IMR-90 (cell line): ENCODE measurements around the gene ADGRL3. TPM values are rescaled to one million over a fixed set of nuclear protein-coding genes. Genes with fewer than 3 reads are reported as not detected.

Source experiments
- ATAC-seq: fragments of 200-7000 bp; cut with Tn5 transposase; 2 replicates; pipeline ENCODE4 v1.9.1; 2020; ENCODE audit warnings: low read depth, mild to moderate bottlenecking, moderate library complexity
- BruUV-seq: library from RNA; stranded (reverse); fragments of 400-500 nt; replicated peaks from 2 replicates; lab custom pipeline; 2021; lab: Mats Ljungman, UMichigan
- CTCF ChIA-PET: fragments of 300-600 bp; formaldehyde crosslinking; extraction: SDS; loops from one replicate; lab custom pipeline; 2021; ENCODE audit warnings: antibody characterized with exemption; lab: Yijun Ruan, JAX
- POLR2A ChIA-PET: fragments of 300-600 bp; sonication (Branson Sonifier 250); formaldehyde crosslinking; loops from one replicate; lab custom pipeline; 2022; ENCODE audit warnings: antibody characterized with exemption; ENCODE audit not compliant: unreplicated experiment; lab: Charles Lee
- DNase-seq: peaks from one replicate; pipeline ENCODE4 v3.0.0; 2013
- H2AFZ ChIP-seq: replicated peaks from 2 replicates; pipeline ENCODE3; 2013; ENCODE audit warnings: low read length, mild to moderate bottlenecking; ENCODE audit not compliant: poor library complexity
- H2AK5ac ChIP-seq: 2 replicates; pipeline ENCODE4 v1.6.1; 2013; ENCODE audit warnings: low read depth, low read length, inconsistent platforms
- H2AK9ac ChIP-seq: replicated peaks from 2 replicates; pipeline ENCODE3; 2013; ENCODE audit warnings: mild to moderate bottlenecking, low read depth, low read length, moderate library complexity; ENCODE audit not compliant: poor library complexity
- H2BK120ac ChIP-seq: 2 replicates; pipeline ENCODE4 v1.6.1; 2013; ENCODE audit warnings: low read depth, low read length, inconsistent platforms
- H2BK15ac ChIP-seq: 3 replicates; pipeline ENCODE4 v1.6.1; 2013; ENCODE audit warnings: low read depth, low read length, inconsistent platforms
- H2BK20ac ChIP-seq: 2 replicates; pipeline ENCODE4 v1.6.1; 2013; ENCODE audit warnings: low read depth, mild to moderate bottlenecking, inconsistent platforms, low read length, moderate library complexity
- H2BK5ac ChIP-seq: 2 replicates; pipeline ENCODE4 v1.6.1; 2013; ENCODE audit warnings: mild to moderate bottlenecking, low read depth, low read length, inconsistent platforms; ENCODE audit not compliant: poor library complexity, severe bottlenecking
- H3K14ac ChIP-seq: replicated peaks from 2 replicates; pipeline ENCODE4 v1.6.1; 2013; ENCODE audit warnings: low read depth, low read length, inconsistent platforms
- H3K18ac ChIP-seq: 2 replicates; pipeline ENCODE4 v1.6.1; 2013; ENCODE audit warnings: low read depth, low read length, control low read depth
- H3K23ac ChIP-seq: 2 replicates; pipeline ENCODE4 v1.6.1; 2013; ENCODE audit warnings: low read depth, low read length, inconsistent platforms
- H3K27ac ChIP-seq: 2 replicates; pipeline ENCODE4 v1.5.1; 2013; ENCODE audit warnings: mild to moderate bottlenecking, control low read depth, low read length; ENCODE audit not compliant: insufficient read depth
- H3K27me3 ChIP-seq: 2 replicates; pipeline ENCODE4 v1.6.1; 2013; ENCODE audit warnings: low read length; ENCODE audit not compliant: control insufficient read depth, insufficient read depth
- H3K36me3 ChIP-seq: 2 replicates; pipeline ENCODE4 v1.6.1; 2013; ENCODE audit warnings: low read length, mixed read lengths; ENCODE audit not compliant: control insufficient read depth, insufficient read depth
- H3K4ac ChIP-seq: 2 replicates; pipeline ENCODE4 v1.6.1; 2013; ENCODE audit warnings: low read depth, low read length, inconsistent platforms
- H3K4me1 ChIP-seq: 2 replicates; pipeline ENCODE4 v1.6.1; 2013; ENCODE audit warnings: low read length, mixed read lengths; ENCODE audit not compliant: control insufficient read depth, insufficient read depth
- H3K4me2 ChIP-seq: 2 replicates; pipeline ENCODE4 v1.6.1; 2013; ENCODE audit warnings: low read depth, mild to moderate bottlenecking, control low read depth, low read length, moderate library complexity
- H3K4me3 ChIP-seq: 2 replicates; pipeline ENCODE4 v1.5.1; 2013; ENCODE audit warnings: low read depth, mild to moderate bottlenecking, control low read depth, low read length, moderate library complexity; ENCODE audit not compliant: insufficient read depth
- H3K56ac ChIP-seq: 2 replicates; pipeline ENCODE4 v1.6.1; 2013; ENCODE audit warnings: low read length, inconsistent platforms; ENCODE audit not compliant: insufficient read depth; ENCODE audit errors: extremely low read depth
- H3K79me1 ChIP-seq, 2 experiments: 2 replicates each; pipeline ENCODE4 v1.6.1; 2013; ENCODE audit warnings: low read length in 2 of 2, inconsistent platforms in 1 of 2, low read depth in 1 of 2
- H3K9ac ChIP-seq: 2 replicates; pipeline ENCODE4 v1.6.1; 2013; ENCODE audit warnings: low read depth, low read length, control low read depth
- H3K9me1 ChIP-seq: 2 replicates; pipeline ENCODE4 v1.6.1; 2013; ENCODE audit warnings: low read length, inconsistent platforms; ENCODE audit not compliant: insufficient read depth
- H3K9me3 ChIP-seq: 2 replicates; pipeline ENCODE4 v1.6.1; 2013; ENCODE audit warnings: low read length; ENCODE audit not compliant: control insufficient read depth, insufficient read depth
- H4K20me1 ChIP-seq: 2 replicates; pipeline ENCODE4 v1.6.1; 2013; ENCODE audit warnings: low read length, inconsistent platforms; ENCODE audit not compliant: insufficient read depth
- H4K5ac ChIP-seq: 2 replicates; pipeline ENCODE4 v1.6.1; 2013; ENCODE audit warnings: mild to moderate bottlenecking, low read depth, low read length, control low read depth
- H4K8ac ChIP-seq, 2 experiments: 2 replicates each; pipeline ENCODE4 v1.6.1; 2013; ENCODE audit warnings: low read depth in 2 of 2, low read length in 2 of 2, control low read depth in 1 of 2, inconsistent platforms in 1 of 2
- H4K91ac ChIP-seq: 2 replicates; pipeline ENCODE4 v1.6.1; 2013; ENCODE audit warnings: low read depth, low read length, inconsistent platforms; ENCODE audit not compliant: insufficient read depth
- BHLHE40 ChIP-seq: fragments of 150-350 bp; IDR thresholded peaks from 2 replicates; pipeline ENCODE4 v1.6.1; 2016; ENCODE audit warnings: mild to moderate bottlenecking, low read depth, low read length
- CEBPB ChIP-seq: IDR thresholded peaks from 2 replicates; pipeline ENCODE4 v1.6.1; 2012; ENCODE audit warnings: low read depth, low read length, improper control_type of control experiment
- CHD1 ChIP-seq: IDR thresholded peaks from 2 replicates; pipeline ENCODE4 v1.6.1; 2012; ENCODE audit warnings: low read depth, low read length, improper control_type of control experiment
- CTCF ChIP-seq: conservative IDR thresholded peaks from 2 replicates; pipeline ENCODE4 v1.5.1; 2012; ENCODE audit warnings: mild to moderate bottlenecking, low read depth, low read length, improper control_type of control experiment
- ELK1 ChIP-seq: fragments of 150-350 bp; IDR thresholded peaks from 2 replicates; pipeline ENCODE4 v1.6.1; 2016; ENCODE audit warnings: low read depth, mild to moderate bottlenecking, low read length, moderate library complexity, borderline replicate concordance
- FOS ChIP-seq: fragments of 150-350 bp; IDR thresholded peaks from 2 replicates; pipeline ENCODE4 v1.6.1; 2016; ENCODE audit warnings: low read depth, low read length
- MAFK ChIP-seq: IDR thresholded peaks from 2 replicates; pipeline ENCODE4 v1.6.1; 2012; ENCODE audit warnings: low read depth, low read length, improper control_type of control experiment
- MAZ ChIP-seq: IDR thresholded peaks from 2 replicates; pipeline ENCODE4 v1.6.1; 2012; ENCODE audit warnings: low read depth, mild to moderate bottlenecking, low read length, improper control_type of control experiment, moderate library complexity, borderline replicate concordance
- MXI1 ChIP-seq: IDR thresholded peaks from 2 replicates; pipeline ENCODE4 v1.6.1; 2012; ENCODE audit warnings: low read depth, mild to moderate bottlenecking, low read length, moderate library complexity, borderline replicate concordance
- NFE2L2 ChIP-seq: fragments of 150-350 bp; IDR thresholded peaks from 2 replicates; pipeline ENCODE4 v1.6.1; 2016; ENCODE audit warnings: low read depth, mild to moderate bottlenecking, low read length
- POLR2A ChIP-seq: IDR thresholded peaks from 2 replicates; pipeline ENCODE4 v1.6.1; 2012; ENCODE audit warnings: mild to moderate bottlenecking, low read depth, low read length
- RCOR1 ChIP-seq: IDR thresholded peaks from 2 replicates; pipeline ENCODE4 v1.6.1; 2012; ENCODE audit warnings: mild to moderate bottlenecking, low read length, improper control_type of control experiment; ENCODE audit not compliant: insufficient replicate concordance
- RFX5 ChIP-seq: IDR thresholded peaks from 2 replicates; pipeline ENCODE4 v1.8.0; 2012; ENCODE audit warnings: low read depth, mild to moderate bottlenecking, low read length, moderate library complexity
- SMC3 ChIP-seq: fragments of 150-350 bp; IDR thresholded peaks from 2 replicates; pipeline ENCODE4 v1.6.1; 2016; ENCODE audit warnings: low read depth, mild to moderate bottlenecking, antibody characterized with exemption, low read length, moderate library complexity
- USF2 ChIP-seq: fragments of 150-350 bp; IDR thresholded peaks from 2 replicates; pipeline ENCODE4 v1.6.1; 2017; ENCODE audit warnings: mild to moderate bottlenecking, antibody characterized with exemption, low read length, low read depth
- WGBS, 2 experiments: methylation state at CpG; one replicate each; pipeline versions ENCODE4 v1.1.5 to v1.1.7; 2013; ENCODE audit warnings: missing lambda C conversion rate in 2 of 2; ENCODE audit not compliant: insufficient read length in 1 of 2; ENCODE audit errors: extremely low coverage in 2 of 2; 5-methylcytosine and 5-hydroxymethylcytosine counted together
- dilution Hi-C: fragments of 300-500 bp; cut with HindIII; formaldehyde crosslinking; loops from one replicate; pipeline ENCODE4 v1.14.3; 2018; ENCODE audit warnings: low sequenced_read_pairs; ENCODE audit not compliant: unreplicated experiment
- in situ Hi-C: fragments of 300-500 bp; cut with MboI; formaldehyde crosslinking; loops from 3 replicates; pipeline ENCODE4 v1.14.3; 2019; ENCODE audit warnings: low sequenced_read_pairs, inconsistent platforms, mixed read lengths
- intact Hi-C: fragments of 100-400 bp; cut with micrococcal nuclease; formaldehyde crosslinking; loops from 2 replicates; pipeline ENCODE4 v1.10.0; 2022
- polyA plus RNA-seq, 3 experiments: library from polyadenylated mRNA; depleted of rRNA; stranded (reverse); fragments of >200 nt; gene quantifications; 2 replicates each; pipeline ENCODE4 v1.2.3, GENCODE V29; 2012; ENCODE audit warnings: low replicate concordance in 1 of 3
- total RNA-seq: library from RNA; depleted of rRNA; stranded (reverse); fragments of >200 nt; gene quantifications from 2 replicates; pipeline ENCODE4 v1.2.3, GENCODE V29; 2012

The ADGRL3 gene
- total and polyA plus RNA-seq, 2 of the 4 experiments (the other 2 are of a cell fraction) = 0.46 to 2.5 TPM

- Histone ChIP-seq H3K18ac (no peak overlapping the region), H3K4ac (no peak overlapping the region), H3K9me3 (no peaks in the 10 kb centered on the region), H2AK5ac (no peak overlapping the region), H2BK15ac (no peak overlapping the region), H3K9ac (no peak overlapping the region), H3K27ac (no peak overlapping the region), H4K8ac (no peak overlapping the region), H3K4me2 (no peak overlapping the region), H3K9me1 (no peaks in the 10 kb centered on the region), H4K20me1 (no peaks in the 10 kb centered on the region), H3K4me1 (no peaks in the 10 kb centered on the region), H3K14ac (no peak overlapping the region), H4K91ac (no peak overlapping the region), H3K4me3 (no peak overlapping the region), H2AFZ (no peak overlapping the region), H3K36me3 (no peaks in the 10 kb centered on the region), H2AK9ac (no peak overlapping the region), H2BK5ac (no peak overlapping the region), H2BK120ac (no peak overlapping the region), H3K56ac (no peak overlapping the region), H3K23ac (no peak overlapping the region), H3K79me1 (no peaks in the 10 kb centered on the region), H2BK20ac (no peak overlapping the region), H3K27me3 (no peaks in the 10 kb centered on the region), H4K5ac (no peak overlapping the region)
- dilution Hi-C loops (no loop called here), intact Hi-C loops (no loop called here), in situ Hi-C loops (no loop called here)
- CTCF ChIA-PET = interaction anchor here (0.6 kb wide), 1 partner anchor 23 kb away, joined by 5 read pairs; no protein-coding TSS in a partner anchor
- no peak for DNase-seq
- POLR2A ChIA-PET = no interaction called here
- no peak for TF ChIP-seq POLR2A
- no peak for TF ChIP-seq MAFK
- TF ChIP-seq USF2 = no peak
- no peak for TF ChIP-seq CEBPB
- TF ChIP-seq RCOR1 = no peak
- no peak for TF ChIP-seq NFE2L2
- TF ChIP-seq ELK1 = no peak
- TF ChIP-seq BHLHE40 = no peak
- TF ChIP-seq SMC3 = no peak
- no peak for TF ChIP-seq CTCF
- no peak for TF ChIP-seq FOS
- no peak for TF ChIP-seq MXI1
- TF ChIP-seq CHD1 = no peak
- TF ChIP-seq RFX5 = no peak
- no peak for TF ChIP-seq MAZ
- WGBS, 2 experiments = no CpG with 5 or more reads among the region's 1 CpG
- ATAC-seq = no peak
- no TSS peak for BruUV-seq
Measured at GRCh38 chr4:61333490-61333889, 133.4 kb downstream of the ADGRL3 start.
